Mucosa of descending colon (tissue), 3 donors: ENCODE data around the gene HMGN2. TPM values are rescaled to one million over a fixed set of nuclear protein-coding genes. Genes with fewer than 3 reads are reported as not detected.

Source experiments
- ATAC-seq: fragments of 200-7000 bp; cut with Tn5 transposase; one replicate; pipeline ENCODE4 v1.9.1; 2020; ENCODE audit warnings: mild to moderate bottlenecking, moderate library complexity
- DNase-seq, 3 donors: peaks; one replicate each; pipeline ENCODE4 v3.0.0-alpha.2; 2020
- H3K36me3 ChIP-seq: fragments of 200-600 bp; one replicate; pipeline ENCODE4 v1.8.0; 2021; ENCODE audit warnings: low read depth, mild to moderate bottlenecking
- H3K4me1 ChIP-seq: fragments of 200-600 bp; one replicate; pipeline ENCODE4 v1.8.0; 2021; ENCODE audit warnings: low read depth, mild to moderate bottlenecking
- H3K4me3 ChIP-seq: fragments of 200-600 bp; one replicate; pipeline ENCODE4 v1.8.0; 2021; ENCODE audit warnings: mild to moderate bottlenecking
- H3K9me3 ChIP-seq: fragments of 200-600 bp; one replicate; pipeline ENCODE4 v1.8.0; 2021; ENCODE audit warnings: mild to moderate bottlenecking
- CTCF ChIP-seq: fragments of 200-600 bp; IDR thresholded peaks from one replicate; pipeline ENCODE4 v1.8.0; 2022; ENCODE audit warnings: antibody characterized with exemption, mild to moderate bottlenecking
- intact Hi-C, 2 donors: fragments of 100-400 bp; cut with DNase I in 1 of 2; cut with micrococcal nuclease in 1 of 2; formaldehyde crosslinking; loops; one replicate each; pipeline versions ENCODE4 v1.11.0 to v1.11.1; 2022; cut with DNase I, micrococcal nuclease
- total RNA-seq, 3 donors: library from RNA; stranded (reverse); fragmentation: NEBNext Ultra II Directional in 2 of 3; extraction: Animal tissue kit (Norgen Biotek cat#: 25700) in 2 of 3; gene quantifications; one replicate each; pipeline versions ENCODE4 v1.2.1 to v1.2.4, GENCODE V29; 2021 to 2023
- donor health status: DM: no; HTN: no; CAD: no; lungs with moderate emphysema.
- donor health status: DM: no; HTN: no; CAD: no.
- donor health status: DM: no; HTN: yes; CAD: no.

HMGN2 gene
- total RNA-seq, 3 donors from 2014 or later: 186 to 463 (median 271) TPM

DNA sequence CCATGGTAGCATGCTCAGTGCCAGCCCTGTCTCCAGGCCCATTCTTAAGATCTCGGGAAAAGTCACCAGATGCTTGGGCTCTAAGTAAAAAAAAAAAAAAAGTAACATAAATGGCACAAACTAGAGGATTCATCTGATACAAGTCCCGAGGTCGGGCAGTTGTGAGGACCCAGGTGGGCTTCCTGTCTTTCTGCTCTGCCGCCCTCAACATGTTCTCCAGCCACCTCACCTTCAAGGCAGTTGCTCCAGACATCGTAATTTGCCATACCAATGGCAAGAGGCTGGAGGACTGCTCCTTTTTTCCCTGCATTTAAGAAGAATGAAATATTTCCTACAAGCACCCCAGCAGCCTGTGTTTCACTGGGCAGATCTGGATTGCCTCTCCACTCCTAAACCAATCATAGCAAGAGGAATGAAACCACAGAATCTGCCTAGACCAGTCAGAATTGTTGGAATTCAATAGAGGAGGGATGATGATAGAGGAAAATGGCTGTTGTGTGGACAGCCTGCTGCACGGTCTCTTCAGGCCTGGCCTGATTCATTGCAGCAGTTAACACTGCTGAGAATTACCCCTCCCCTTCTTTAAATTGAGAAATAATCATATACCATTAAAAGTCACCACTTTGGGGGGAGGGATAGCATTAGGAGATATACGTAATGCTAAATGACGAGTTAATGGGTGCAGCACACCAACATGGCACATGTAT lies 5.4 kb downstream of the HMGN2 start:
- no peak overlapping the region for H3K4me3 ChIP-seq
- no peak for TF ChIP-seq CTCF
- H3K4me1 ChIP-seq: peaks cover 9% of the 10 kb centered on the region
- no peaks in the 10 kb centered on the region for H3K9me3 ChIP-seq
- intact Hi-C loops: no loop called here
- DNase-seq (no peak), ATAC-seq (no peak)
- H3K36me3 ChIP-seq: no peaks in the 10 kb centered on the region

- DNase-seq: no peak
- intact Hi-C loops: no loop called here
- TF ChIP-seq CTCF: no peak
- H3K4me3 ChIP-seq: no peak overlapping the region
- peaks cover 8% of the 10 kb centered on the region for H3K4me1 ChIP-seq
- ATAC-seq: no peak
- no peaks in the 10 kb centered on the region for H3K36me3 ChIP-seq
- no peaks in the 10 kb centered on the region for H3K9me3 ChIP-seq
Measured at GRCh38 chr1:26478159-26478558, 5.9 kb downstream of the HMGN2 start.

DNA sequence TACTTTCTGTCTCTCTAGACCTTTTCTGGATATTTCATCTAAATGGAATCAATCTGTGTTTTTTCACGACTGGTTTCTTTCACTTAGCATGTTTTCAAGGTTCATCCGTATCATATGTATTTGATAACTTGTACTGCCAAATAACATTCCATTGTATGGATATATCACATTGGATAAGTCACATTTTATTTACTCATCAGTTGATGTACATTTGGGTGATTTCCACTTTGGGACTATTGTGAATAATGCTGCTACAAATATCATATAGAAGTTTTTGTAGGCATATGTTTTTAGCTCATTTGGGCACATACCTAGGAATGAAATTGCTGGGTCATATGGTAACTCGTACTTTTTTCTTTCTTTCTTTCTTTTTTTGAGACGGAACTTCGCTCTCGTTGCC lies 6.7 kb downstream of the HMGN2 start:
- no peak overlapping the region for H3K4me3 ChIP-seq

DNA sequence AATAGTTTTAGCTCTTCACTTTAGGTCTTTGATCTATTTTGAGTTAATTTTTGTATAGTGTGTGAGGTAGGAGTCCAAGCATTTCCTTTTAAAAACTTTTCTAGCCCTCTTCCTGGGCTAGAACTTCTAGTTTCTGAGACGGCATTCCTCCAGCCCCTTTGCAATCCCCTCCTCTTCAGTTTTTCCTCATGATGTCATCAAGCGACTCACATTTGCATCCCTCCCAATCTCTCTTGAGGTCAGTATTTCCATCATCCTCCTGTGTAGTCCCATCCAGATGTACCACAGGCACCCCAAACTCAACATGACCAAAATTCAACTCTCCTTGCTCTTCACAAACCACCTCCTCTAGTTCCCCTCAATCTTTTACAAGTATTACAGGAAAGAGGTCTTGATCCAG lies 10.7 kb downstream of the HMGN2 start:
- no peak for DNase-seq
- no peak for ATAC-seq
- Histone ChIP-seq H3K36me3 (no peaks in the 10 kb centered on the region), H3K4me1 (no peaks in the 10 kb centered on the region), H3K9me3 (no peaks in the 10 kb centered on the region), H3K4me3 (no peak overlapping the region)
- no peak for TF ChIP-seq CTCF
- intact Hi-C loops: no loop called here

More for the DNA sequence above, 6.7 kb downstream of the HMGN2 start:
- ATAC-seq (no peak), DNase-seq (no peak)
- TF ChIP-seq CTCF: no peak
- Histone ChIP-seq H3K36me3 (no peaks in the 10 kb centered on the region), H3K4me1 (peaks cover under 1% of the 10 kb centered on the region), H3K9me3 (no peaks in the 10 kb centered on the region)
- intact Hi-C loops: no loop called here

DNA sequence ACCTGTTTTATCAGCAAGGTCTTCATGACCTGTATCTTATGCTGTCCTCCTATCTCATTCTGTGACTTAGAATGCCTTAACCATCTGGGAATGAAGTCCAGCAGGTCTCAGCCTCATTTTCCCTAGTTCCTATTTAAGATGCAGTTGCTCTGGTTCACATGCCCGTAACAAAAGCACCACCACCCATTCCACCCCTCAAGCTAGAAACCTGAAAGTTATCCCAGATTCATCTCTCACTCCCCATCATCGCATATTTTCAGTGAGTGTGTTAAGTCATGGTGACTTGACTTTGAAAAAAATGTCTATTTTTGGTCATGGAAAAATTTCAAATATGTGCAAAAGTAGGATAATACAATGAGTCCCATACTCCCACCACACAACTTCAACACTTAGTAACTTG lies 11.7 kb downstream of the HMGN2 start:
- Histone ChIP-seq H3K9me3 (no peaks in the 10 kb centered on the region), H3K4me3 (no peak overlapping the region), H3K36me3 (no peaks in the 10 kb centered on the region), H3K4me1 (no peaks in the 10 kb centered on the region)
- ATAC-seq: no peak
- intact Hi-C loops: no loop called here
- no peak for TF ChIP-seq CTCF
- DNase-seq: no peak

- no peaks in the 10 kb centered on the region for H3K4me1 ChIP-seq
- H3K4me3 ChIP-seq: no peak overlapping the region
- DNase-seq (no peak), ATAC-seq (no peak)
- H3K36me3 ChIP-seq: no peaks in the 10 kb centered on the region
- TF ChIP-seq CTCF: no peak
- H3K9me3 ChIP-seq: no peaks in the 10 kb centered on the region
- intact Hi-C loops: no loop called here
Measured at GRCh38 chr1:26490155-26490554, 17.9 kb downstream of the HMGN2 start.
